ENCODE data around the gene MIB1.

- TF ChIP-seq RFX5 (IDR thresholded peaks at IDR 0.05; ENCODE audit: low read depth, low read length), result no peak
- TF ChIP-seq SKIL (IDR thresholded peaks at IDR 0.05; ENCODE audit: low read depth, poor library complexity, severe bottlenecking), result peak; percentile 7
These were observed 37.3 kb upstream of the MIB1 start for GRCh38 chr18:21703241-21703820.
